ENCODE results near the gene SLC39A13.

The SLC39A13 gene

DNA sequence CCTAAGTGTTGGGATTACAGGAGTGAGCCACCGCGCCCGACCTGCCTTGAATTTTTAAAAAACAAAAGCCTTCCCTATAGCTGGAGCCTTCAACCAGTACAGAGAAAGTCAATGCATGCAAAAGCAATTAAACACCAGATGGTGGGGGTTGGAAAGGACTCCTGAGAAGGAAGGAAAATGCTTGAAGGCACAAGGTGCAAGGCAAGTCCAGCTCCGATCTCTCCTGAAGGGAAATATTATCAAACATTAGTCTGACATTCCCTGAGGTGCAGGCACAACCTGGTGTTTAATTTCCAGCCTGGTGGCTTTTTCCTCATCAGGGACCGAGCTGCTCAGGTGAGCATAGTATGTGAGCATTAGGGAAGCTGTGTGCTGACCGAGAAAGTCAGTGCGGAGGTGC lies 53.5 kb downstream of the SLC39A13 start:
- no peak for DNase-seq

DNA sequence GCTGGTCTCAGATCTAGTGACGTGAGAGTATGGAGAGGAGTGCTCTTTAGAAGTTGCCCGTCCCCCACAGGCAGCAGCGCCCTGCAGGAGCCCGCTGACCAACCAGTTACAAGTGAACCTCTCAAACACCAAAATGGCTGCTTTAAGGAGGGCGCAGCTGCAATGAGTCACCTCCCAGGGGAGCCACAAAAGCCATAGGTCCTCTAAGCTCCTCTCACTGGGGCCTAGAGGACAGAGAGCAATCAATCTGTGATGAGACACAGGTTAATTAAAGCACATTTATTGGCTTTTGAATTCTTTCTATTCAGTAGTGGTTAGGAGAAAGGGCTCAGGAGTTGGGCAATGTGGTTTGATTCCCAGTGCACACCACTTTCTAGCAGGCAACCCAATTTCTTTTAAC lies 56.1 kb downstream of the SLC39A13 start:
- no peak for DNase-seq
